ENCODE measurements around the gene NAPSA.
"Not testable (repeated sequence)": the region's sequence is repeated elsewhere in the genome, so short reads cannot be mapped to it uniquely, and the experiment has no call there.

NAPSA gene

GRCh38 chr19:50329926-50330294 lies 35.5 kb downstream of the NAPSA start:
- not testable (repeated sequence) for DNase-seq

- DNase-seq, result peak; percentile 100
These were observed 36.1 kb downstream of the NAPSA start, which contains the start of gene KCNC3 for GRCh38 chr19:50329146-50329925. Gene KCNC3, minus strand, starts transcription at chr19:50329377. Its CDS starts 295 bp downstream, at chr19:50329082.

- DNase-seq, result no peak
These were observed 36.6 kb downstream of the NAPSA start for GRCh38 chr19:50328873-50329145.

DNA sequence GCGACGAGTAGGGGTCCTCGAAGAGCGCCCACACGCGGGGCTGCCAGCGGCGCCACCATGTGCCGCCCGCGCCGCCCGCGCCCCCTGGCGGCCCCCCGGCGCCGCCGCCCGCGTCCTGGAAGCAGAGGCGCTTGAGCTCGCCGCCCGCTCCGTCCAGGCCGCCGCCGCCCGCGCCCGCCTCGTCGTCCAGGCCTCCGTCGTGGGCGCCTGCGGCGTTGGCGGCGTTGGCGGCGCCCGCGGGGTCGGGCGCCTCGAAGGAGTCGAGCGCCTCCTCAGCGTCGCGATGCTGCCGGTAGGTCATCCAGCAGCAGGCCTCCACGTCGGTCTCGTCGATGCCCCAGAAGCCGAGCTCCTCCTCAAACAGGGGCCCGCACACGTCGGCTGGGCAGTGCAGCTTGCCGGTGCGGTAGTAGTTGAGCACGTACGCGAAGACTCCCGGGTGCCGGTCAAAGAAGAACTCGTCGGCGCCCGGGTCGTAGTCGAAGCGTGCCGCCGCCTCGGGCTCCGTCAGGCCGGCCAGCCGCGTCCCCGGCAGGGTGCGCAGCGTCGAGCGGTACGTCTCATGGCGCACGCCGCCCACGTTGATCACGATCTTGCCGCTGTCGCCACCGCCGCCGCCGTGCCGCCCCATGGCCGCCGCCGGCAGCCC lies 37.1 kb downstream of the NAPSA start:
- peak; percentile 25 to 64 for DNase-seq

GRCh38 chr19:50327461-50328223 lies 37.8 kb downstream of the NAPSA start:
- DNase-seq, result no peak

DNA sequence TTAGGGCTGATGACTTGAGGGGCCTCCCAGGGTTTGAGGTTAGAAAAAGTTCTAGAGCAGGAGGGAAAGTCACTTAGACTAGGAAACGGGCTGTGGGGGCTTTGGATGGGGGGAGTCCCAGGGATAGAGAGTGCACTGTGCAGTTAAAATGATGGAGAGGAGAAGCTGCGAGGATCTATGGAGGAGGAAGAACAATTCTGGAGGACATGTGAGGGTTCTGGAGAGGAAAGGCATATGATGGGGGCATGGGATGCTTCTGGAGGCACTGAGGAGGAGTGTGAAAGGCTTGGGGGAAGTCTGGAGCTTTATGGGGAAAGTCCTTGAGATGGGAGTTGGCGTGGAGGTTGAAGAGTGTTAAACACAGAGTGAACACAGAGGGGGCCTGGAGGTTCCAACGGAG lies 38.4 kb downstream of the NAPSA start:
- no peak for DNase-seq

GRCh38 chr19:50326101-50326664 lies 39.3 kb downstream of the NAPSA start:
- DNase-seq, result no peak

DNA sequence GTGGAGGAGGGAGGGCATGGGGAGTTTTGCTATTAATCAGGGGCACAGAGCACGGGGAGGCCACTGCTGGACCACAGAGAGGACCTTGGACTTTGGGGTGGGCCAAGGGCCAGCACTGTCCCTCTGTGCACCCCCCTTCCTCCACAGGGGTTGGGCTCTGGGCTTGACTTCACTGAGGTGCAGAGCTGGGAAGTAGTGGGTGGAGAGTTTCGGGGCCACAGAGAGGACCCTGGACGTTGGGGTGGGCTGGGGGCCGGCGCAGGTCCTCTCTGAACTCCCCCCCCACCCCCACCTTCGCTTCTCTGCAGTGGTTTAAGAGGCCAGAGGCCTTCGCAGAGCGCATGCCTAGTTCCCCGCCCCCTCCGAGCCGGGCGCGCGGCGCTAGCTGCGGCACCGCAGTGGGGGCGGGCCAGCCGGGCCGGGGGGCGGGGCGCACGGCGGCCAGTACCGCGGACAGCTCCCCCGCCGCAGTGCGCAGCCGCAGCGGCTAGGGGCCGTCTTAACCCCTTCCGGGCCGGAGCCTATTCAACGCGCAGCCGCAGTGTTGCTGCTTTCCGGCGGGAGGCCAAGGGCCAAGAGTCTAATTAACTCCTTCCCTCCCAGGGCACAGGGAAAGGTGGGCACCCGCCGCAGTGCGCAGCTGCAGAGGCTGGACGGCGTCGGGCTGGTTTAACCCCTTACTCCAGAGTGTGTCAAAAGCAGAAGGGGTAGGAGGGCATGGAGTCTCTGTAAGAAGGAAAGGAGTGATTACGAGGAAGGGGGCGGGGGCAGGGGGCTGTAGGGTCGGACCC lies 39.9 kb downstream of the NAPSA start:
- peak; percentile 93 to 95 for DNase-seq

- DNase-seq, result no peak
These were observed 41.1 kb downstream of the NAPSA start for GRCh38 chr19:50324331-50324730.

DNA sequence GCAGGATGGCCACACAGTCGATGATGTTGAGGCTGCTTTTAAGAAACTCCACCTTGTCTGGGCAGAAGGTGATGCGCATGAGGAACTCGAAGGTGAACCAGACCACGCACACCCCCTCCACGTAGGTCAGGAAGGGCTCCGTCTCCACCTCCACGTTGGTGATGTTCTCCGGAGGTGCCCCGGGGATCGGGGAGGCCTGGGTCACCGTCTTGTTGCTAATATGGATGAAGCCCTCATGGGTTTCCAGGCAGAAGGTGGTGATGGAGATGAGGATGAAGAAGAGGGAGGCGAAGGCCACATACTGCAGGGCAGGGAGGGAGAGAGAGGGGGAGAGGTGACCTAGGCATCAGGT lies 41.7 kb downstream of the NAPSA start:
- no peak for DNase-seq

- no peak for DNase-seq
These were observed 42.3 kb downstream of the NAPSA start for GRCh38 chr19:50322931-50323781.

- DNase-seq, result no peak
These were observed 43.2 kb downstream of the NAPSA start for GRCh38 chr19:50322234-50322633.

- DNase-seq, result no peak
These were observed 43.6 kb downstream of the NAPSA start for GRCh38 chr19:50321831-50322230.

GRCh38 chr19:50320596-50320995 lies 44.8 kb downstream of the NAPSA start:
- no peak for DNase-seq

- DNase-seq, result no peak
These were observed 45.4 kb downstream of the NAPSA start for GRCh38 chr19:50320051-50320450.

- no peak for DNase-seq
These were observed 46.3 kb downstream of the NAPSA start for GRCh38 chr19:50319156-50319555.

DNA sequence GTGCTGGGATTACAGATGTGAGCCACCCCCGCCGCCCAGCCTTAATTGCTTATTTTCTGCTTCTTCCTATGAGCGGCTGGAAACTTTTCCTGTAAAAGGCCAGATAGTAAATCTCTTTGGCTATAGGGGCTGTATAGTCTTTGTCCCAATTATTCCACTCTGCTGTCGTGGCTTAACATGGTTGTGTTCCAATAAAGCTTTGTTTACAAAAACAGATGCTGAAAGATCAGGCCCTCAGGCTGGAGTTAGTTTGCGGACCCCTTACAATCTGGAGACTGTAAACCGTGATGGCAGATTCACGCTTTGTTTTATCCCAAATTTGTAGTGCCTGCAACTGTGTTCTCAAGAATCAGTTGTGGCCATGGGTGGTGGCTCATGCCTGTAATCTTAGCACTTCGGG lies 47.0 kb downstream of the NAPSA start:
- no peak for DNase-seq

DNA sequence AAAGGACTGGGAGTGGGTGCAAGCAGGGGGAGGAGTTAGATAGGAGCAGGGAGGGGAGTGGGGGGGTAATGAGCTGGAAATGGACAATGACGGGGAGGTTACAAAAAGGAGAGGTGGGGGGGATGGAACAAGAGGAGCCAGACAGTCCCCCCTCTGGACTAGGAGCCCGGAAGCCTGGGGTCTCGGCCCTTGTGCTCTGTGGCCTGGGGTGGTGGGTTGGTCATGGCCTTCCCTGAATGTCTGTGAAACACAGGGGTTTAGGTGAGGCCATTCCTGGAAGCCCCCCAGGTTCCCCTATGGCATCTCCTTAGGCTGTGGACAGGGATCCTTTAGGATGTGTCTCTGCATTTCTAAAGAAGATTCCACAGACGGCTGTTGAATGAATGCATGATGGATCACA lies 48.3 kb downstream of the NAPSA start:
- DNase-seq, result no peak

GRCh38 chr19:50315773-50316448 lies 49.5 kb downstream of the NAPSA start:
- peak; percentile 73 to 77 for DNase-seq

- peak; percentile 58 to 67 for DNase-seq
These were observed 50.4 kb downstream of the NAPSA start for GRCh38 chr19:50314724-50315708.
